GM12864 (cell line): ENCODE results near the gene WDR46.

Experiments
- DNase-seq: peaks from one replicate; pipeline ENCODE4 v3.0.0-alpha.2; 2011; ENCODE audit warnings: low read depth
- H3K4me3 ChIP-seq: 2 replicates; pipeline ENCODE4 v1.5.1; 2011; ENCODE audit warnings: mild to moderate bottlenecking, low read depth, low read length, control low read depth
- TF ChIP-seq, protein P1 (sequence below): IDR thresholded peaks from 2 replicates; pipeline ENCODE4 v1.5.1; 2011; ENCODE audit warnings: low read depth, mild to moderate bottlenecking, moderate library complexity, low read length, control low read depth, inconsistent platforms; ENCODE audit errors: missing control alignments

Gene WDR46

GRCh38 chr6:33295621-33296369 is 6.8 kb upstream of the WDR46 start:
- DNase-seq: no peak
- TF ChIP-seq, protein P1, sequence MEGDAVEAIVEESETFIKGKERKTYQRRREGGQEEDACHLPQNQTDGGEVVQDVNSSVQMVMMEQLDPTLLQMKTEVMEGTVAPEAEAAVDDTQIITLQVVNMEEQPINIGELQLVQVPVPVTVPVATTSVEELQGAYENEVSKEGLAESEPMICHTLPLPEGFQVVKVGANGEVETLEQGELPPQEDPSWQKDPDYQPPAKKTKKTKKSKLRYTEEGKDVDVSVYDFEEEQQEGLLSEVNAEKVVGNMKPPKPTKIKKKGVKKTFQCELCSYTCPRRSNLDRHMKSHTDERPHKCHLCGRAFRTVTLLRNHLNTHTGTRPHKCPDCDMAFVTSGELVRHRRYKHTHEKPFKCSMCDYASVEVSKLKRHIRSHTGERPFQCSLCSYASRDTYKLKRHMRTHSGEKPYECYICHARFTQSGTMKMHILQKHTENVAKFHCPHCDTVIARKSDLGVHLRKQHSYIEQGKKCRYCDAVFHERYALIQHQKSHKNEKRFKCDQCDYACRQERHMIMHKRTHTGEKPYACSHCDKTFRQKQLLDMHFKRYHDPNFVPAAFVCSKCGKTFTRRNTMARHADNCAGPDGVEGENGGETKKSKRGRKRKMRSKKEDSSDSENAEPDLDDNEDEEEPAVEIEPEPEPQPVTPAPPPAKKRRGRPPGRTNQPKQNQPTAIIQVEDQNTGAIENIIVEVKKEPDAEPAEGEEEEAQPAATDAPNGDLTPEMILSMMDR: no peak
- no peak overlapping the region for H3K4me3 ChIP-seq

- no peak for DNase-seq
- no peak overlapping the region for H3K4me3 ChIP-seq
- TF ChIP-seq, protein P1: no peak
Measured at GRCh38 chr6:33294086-33294823, 5.2 kb upstream of the WDR46 start.

GRCh38 chr6:33292996-33293682 is 4.1 kb upstream of the WDR46 start:
- DNase-seq: no peak
- TF ChIP-seq, protein P1: no peak
- H3K4me3 ChIP-seq: no peak overlapping the region

GRCh38 chr6:33290459-33290858 is 1.4 kb upstream of the WDR46 start:
- peak overlapping the region; percentile 76 for H3K4me3 ChIP-seq
- no peak for DNase-seq
- TF ChIP-seq, protein P1: no peak

GRCh38 chr6:33289784-33290315 is 811 bp upstream of the WDR46 start:
- DNase-seq: no peak
- H3K4me3 ChIP-seq: peak overlapping the region; percentile 76
- TF ChIP-seq, protein P1: no peak

- H3K4me3 ChIP-seq: peak overlapping the region; percentile 76
- TF ChIP-seq, protein P1: no peak
- DNase-seq: no peak
Measured at GRCh38 chr6:33288141-33288920, 708 bp downstream of the WDR46 start.
